ENCODE data around the gene ZNF407.

ZNF407 gene

DNA sequence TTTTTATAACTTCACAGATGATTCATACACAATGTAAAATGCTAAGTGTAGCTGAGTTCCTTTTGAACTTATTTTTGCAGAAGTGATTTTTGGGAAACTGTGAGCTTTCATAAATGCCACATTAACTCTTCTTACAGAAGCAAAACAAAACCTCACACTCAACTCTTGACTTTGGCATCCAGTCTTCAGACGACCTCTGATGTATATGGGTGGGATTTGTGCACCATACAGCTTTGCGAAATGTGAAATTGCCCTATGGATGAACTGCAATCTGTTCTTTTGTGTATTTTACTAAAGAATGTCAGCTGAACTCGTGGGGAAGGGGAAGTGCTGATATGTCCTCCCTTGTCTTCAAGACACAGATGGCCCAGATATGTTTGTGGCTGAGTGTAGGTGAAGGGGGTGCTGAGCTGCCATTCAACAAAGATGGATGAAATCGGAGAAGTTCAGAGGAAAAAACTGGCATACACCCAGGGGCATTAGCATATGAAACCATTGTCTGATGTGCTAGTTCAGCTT lies 393.0 kb downstream of the ZNF407 start:
- TF ChIP-seq, protein P1, sequence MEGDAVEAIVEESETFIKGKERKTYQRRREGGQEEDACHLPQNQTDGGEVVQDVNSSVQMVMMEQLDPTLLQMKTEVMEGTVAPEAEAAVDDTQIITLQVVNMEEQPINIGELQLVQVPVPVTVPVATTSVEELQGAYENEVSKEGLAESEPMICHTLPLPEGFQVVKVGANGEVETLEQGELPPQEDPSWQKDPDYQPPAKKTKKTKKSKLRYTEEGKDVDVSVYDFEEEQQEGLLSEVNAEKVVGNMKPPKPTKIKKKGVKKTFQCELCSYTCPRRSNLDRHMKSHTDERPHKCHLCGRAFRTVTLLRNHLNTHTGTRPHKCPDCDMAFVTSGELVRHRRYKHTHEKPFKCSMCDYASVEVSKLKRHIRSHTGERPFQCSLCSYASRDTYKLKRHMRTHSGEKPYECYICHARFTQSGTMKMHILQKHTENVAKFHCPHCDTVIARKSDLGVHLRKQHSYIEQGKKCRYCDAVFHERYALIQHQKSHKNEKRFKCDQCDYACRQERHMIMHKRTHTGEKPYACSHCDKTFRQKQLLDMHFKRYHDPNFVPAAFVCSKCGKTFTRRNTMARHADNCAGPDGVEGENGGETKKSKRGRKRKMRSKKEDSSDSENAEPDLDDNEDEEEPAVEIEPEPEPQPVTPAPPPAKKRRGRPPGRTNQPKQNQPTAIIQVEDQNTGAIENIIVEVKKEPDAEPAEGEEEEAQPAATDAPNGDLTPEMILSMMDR (IDR thresholded peaks at IDR 0.05; ENCODE audit: control insufficient read depth, extremely low read depth, insufficient read depth), result no peak
- DNase-seq (ENCODE audit: low read depth), result no peak
- H3K4me3 ChIP-seq (ENCODE audit: low read depth, low read length), result no peak overlapping the region

DNA sequence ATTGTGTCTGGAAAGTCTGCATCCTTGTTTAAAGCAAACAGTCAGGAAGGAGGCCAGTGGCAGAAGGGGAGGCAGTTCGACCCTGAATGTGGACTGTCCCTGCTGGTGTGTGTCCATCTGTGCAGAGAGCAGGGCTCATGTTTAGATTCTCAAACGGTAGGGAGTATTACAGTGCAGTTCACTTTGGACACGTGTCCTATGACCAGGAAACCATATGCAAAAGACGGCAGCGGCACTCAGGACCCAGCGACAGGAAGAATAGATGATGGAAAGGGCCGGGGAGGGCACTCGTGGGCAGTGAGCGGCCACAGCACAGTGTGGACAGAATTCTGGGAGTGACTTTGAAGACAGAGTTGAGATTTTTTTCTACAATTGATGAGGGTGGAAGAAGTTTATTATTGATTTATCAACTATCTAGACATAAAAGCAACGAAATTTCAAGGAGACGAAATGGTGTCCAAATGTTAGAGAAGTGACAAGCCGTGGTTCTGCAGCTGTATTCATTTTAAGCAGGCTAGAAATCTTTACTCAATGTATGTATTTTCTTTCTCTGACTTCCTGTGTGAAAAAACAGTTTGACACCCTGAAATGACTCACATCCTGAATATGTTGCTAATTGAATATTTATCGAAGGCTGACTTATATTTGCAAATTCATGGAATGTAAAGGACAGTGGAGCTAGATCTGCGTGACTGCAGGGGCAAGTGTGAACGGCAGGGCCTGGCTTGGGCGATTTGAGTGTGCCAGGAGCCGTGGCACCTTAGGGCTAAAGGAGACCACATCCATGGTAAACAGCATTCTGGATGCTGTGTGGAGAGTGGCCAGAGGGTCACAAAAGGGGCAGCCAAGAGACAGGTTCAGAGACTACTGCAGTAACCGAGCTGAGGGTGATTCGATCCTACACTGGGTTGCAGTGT lies 397.1 kb downstream of the ZNF407 start:
- H3K4me3 ChIP-seq (ENCODE audit: low read depth, low read length), result no peak overlapping the region
- TF ChIP-seq, protein P1 (IDR thresholded peaks at IDR 0.05; ENCODE audit: control insufficient read depth, extremely low read depth, insufficient read depth), result no peak
- DNase-seq (ENCODE audit: low read depth), result no peak

DNA sequence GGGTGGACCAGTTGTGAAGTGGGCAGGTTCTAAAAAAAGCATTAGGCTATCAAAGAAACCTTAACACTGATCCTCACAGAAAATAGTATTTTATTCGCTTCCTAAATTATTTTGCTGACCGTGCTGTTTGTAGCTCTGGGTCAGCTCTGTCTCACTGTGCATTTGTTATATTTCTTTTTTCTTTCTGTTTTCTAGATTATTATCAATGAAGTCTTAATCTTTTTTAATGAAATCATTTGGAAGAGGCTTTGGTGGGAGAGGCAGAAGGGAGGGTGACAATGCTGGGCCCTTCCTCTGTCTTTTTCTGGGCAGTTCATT lies 397.7 kb downstream of the ZNF407 start:
- TF ChIP-seq, protein P1 (IDR thresholded peaks at IDR 0.05; ENCODE audit: control insufficient read depth, extremely low read depth, insufficient read depth), result no peak
- no peak overlapping the region for H3K4me3 ChIP-seq (ENCODE audit: low read depth, low read length)
- DNase-seq (ENCODE audit: low read depth), result no peak

DNA sequence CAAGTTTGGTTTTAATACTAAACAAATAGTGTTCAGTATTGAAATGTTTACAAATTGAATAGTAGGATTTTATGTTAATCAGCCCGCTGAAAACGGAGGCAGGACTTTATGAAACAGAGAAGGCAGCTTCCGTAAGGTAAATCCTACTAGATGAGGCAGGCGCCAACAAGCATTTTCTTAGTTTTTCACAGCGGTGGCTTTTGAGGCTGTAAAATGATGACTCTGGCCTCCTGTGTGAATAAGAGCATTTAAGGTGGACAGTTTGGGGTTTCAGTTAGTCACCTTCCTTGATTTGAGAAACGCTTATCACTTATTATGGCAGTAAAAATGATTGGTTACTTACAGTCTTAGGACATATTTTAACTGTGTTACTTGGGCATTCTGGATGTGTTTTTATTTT lies 398.4 kb downstream of the ZNF407 start:
- H3K4me3 ChIP-seq (ENCODE audit: low read depth, low read length), result no peak overlapping the region
- TF ChIP-seq, protein P1 (IDR thresholded peaks at IDR 0.05; ENCODE audit: control insufficient read depth, extremely low read depth, insufficient read depth), result no peak
- DNase-seq (ENCODE audit: low read depth), result no peak

DNA sequence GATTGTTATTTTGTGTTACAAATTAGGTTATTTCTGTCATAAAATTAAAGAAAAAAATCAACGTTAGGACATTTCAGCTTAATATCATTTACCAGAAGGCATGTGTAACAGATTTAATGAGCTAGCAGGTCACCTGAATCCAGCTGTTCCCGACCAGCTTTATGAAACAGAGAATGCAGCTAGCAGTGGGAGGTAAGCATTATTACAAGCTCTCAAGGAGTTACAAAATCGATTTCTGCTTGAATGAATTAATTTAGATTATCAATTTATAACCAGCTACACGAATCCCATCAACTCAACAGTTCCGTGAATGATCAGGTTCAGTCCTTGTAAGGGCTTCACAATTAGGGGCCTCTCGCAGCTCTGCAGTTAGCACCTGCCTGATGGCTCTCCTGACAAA lies 399.3 kb downstream of the ZNF407 start:
- no peak overlapping the region for H3K4me3 ChIP-seq (ENCODE audit: low read depth, low read length)
- no peak for DNase-seq (ENCODE audit: low read depth)
- TF ChIP-seq, protein P1 (IDR thresholded peaks at IDR 0.05; ENCODE audit: control insufficient read depth, extremely low read depth, insufficient read depth), result no peak

DNA sequence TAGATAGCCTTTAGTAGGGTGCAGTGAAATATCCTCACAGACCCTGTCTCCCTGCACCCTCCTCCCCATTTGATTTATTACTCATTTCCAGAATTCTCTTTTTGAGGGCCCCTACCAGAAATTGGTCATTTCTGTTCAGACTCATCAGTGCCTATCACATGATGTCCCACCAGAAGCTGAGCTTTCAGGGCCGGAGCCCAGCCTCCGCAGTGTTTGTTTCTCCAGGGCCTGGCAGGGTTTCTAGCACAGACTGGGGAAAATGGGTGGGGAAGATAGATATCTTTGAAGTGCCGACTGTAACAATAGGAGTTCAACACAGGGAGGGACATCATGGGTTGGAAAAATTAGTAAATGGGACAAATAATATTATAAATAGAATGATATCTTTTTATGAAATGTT lies 403.2 kb downstream of the ZNF407 start:
- TF ChIP-seq, protein P1 (IDR thresholded peaks at IDR 0.05; ENCODE audit: control insufficient read depth, extremely low read depth, insufficient read depth), result no peak
- H3K4me3 ChIP-seq (ENCODE audit: low read depth, low read length), result no peak overlapping the region
- no peak for DNase-seq (ENCODE audit: low read depth)
